A549 (cell line): Measurements from ENCODE around the gene RIMS1.

Experiments used
- NPAS2 ChIP-seq: fragments of 250-450 bp; sonication (Bioruptor Pico); IDR thresholded peaks from 2 replicates; pipeline ENCODE4 v1.8.0; 2022; ENCODE audit warnings: mild to moderate bottlenecking, moderate library complexity, borderline replicate concordance
- POLR2A ChIP-seq: IDR thresholded peaks from 2 replicates; pipeline ENCODE4 v1.6.1; 2012; ENCODE audit warnings: mild to moderate bottlenecking, low read length
- ZNF302 ChIP-seq: fragments of 250-450 bp; sonication (Bioruptor Pico); IDR thresholded peaks from 2 replicates; pipeline ENCODE4 v1.9.0; 2021; ENCODE audit warnings: inconsistent platforms, mild to moderate bottlenecking, moderate library complexity
- TF ChIP-seq, protein P1 (sequence below): fragments of >200 bp; sonication (Bioruptor Twin); formaldehyde crosslinking; IDR thresholded peaks from 3 replicates; pipeline ENCODE4 v1.5.1; 2016

DNA sequence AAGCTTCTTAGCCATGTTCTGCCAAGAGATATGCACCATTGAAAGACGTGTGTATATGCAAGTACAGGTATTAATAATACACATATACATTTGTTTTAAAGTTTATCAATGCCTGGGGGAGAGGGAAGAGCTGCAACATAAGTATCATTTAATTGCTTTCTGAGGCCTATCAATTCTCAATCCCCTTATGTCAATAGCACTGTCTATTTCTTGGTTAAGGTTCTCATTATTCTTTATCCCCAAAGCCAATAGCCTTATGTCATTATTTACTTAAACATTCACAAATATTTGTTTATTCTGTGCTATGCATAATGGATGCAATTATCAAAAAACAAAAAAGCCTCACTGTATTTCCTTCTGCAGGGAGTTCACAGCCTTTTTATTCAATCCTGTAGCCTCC lies 385.2 kb downstream of the RIMS1 start:
- TF ChIP-seq, protein P1, sequence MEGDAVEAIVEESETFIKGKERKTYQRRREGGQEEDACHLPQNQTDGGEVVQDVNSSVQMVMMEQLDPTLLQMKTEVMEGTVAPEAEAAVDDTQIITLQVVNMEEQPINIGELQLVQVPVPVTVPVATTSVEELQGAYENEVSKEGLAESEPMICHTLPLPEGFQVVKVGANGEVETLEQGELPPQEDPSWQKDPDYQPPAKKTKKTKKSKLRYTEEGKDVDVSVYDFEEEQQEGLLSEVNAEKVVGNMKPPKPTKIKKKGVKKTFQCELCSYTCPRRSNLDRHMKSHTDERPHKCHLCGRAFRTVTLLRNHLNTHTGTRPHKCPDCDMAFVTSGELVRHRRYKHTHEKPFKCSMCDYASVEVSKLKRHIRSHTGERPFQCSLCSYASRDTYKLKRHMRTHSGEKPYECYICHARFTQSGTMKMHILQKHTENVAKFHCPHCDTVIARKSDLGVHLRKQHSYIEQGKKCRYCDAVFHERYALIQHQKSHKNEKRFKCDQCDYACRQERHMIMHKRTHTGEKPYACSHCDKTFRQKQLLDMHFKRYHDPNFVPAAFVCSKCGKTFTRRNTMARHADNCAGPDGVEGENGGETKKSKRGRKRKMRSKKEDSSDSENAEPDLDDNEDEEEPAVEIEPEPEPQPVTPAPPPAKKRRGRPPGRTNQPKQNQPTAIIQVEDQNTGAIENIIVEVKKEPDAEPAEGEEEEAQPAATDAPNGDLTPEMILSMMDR, result no peak
- TF ChIP-seq POLR2A, result no peak
- TF ChIP-seq ZNF302 (CRISPR knock-in tag), result no peak
- no peak for TF ChIP-seq NPAS2 (CRISPR knock-in tag)
